Measurements from ENCODE around the gene RBMS2.

RBMS2 gene

GRCh38 chr12:56589783-56590182 is 68.2 kb downstream of the RBMS2 start (continued):
- TF ChIP-seq ZNF433 (tag by site-specific recombination; IDR thresholded peaks at IDR 0.05; ENCODE audit: low read depth) (no peak), KLF7 (tag by site-specific recombination; IDR thresholded peaks at IDR 0.05; ENCODE audit: borderline replicate concordance) (no peak), ZSCAN16 (tag by site-specific recombination; IDR thresholded peaks at IDR 0.05) (no peak), ZNF248 (tag by site-specific recombination; IDR thresholded peaks at IDR 0.05) (no peak), GLI2 (tag by site-specific recombination; IDR thresholded peaks at IDR 0.05; ENCODE audit: borderline replicate concordance, low read depth) (no peak)

- Histone ChIP-seq H3K9me3 (ENCODE audit: control insufficient read depth, insufficient read depth, low read depth, low read length) (no peaks in the 10 kb centered on the region), H3K27ac (ENCODE audit: extremely low read depth, low read depth, low read length) (no peak overlapping the region), H3K4me3 (ENCODE audit: low read depth, low read length) (no peak overlapping the region), H3K36me3 (ENCODE audit: control insufficient read depth in 2 of 2, insufficient read depth in 1 of 2, low read length in 2 of 2) (peaks cover 0 to 35% of the 10 kb centered on the region in 2 experiments; a peak in 2 of 3 replicates), H3K4me1 (ENCODE audit: control insufficient read depth, insufficient read depth, low read length) (no peaks in the 10 kb centered on the region; the same call in 1 of the 2 replicates)
- ChIA-PET POLR2A (no interaction called here), CTCF (interaction anchor here (0.6 to 12.5 kb wide), 15 partner anchors 9 to 126 kb away, joined by 3 to 139 read pairs (median 3); no protein-coding TSS in a partner anchor)
- no peak for TF ChIP-seq ZBTB1 (tag by site-specific recombination; IDR thresholded peaks at IDR 0.05)
- no peak for TF ChIP-seq ZNF544 (tag by site-specific recombination; IDR thresholded peaks at IDR 0.05)
- TF ChIP-seq ZNF621 (tag by site-specific recombination; IDR thresholded peaks at IDR 0.05): no peak
- TF ChIP-seq ZFP37 (tag by site-specific recombination; IDR thresholded peaks at IDR 0.05): no peak
- TF ChIP-seq ZNF660 (tag by site-specific recombination; IDR thresholded peaks at IDR 0.05): peak; percentile 83
- TF ChIP-seq ZNF610 (tag by site-specific recombination; IDR thresholded peaks at IDR 0.05; ENCODE audit: borderline replicate concordance): no peak
- no peak for TF ChIP-seq ZNF791 (tag by site-specific recombination; IDR thresholded peaks at IDR 0.05)
- peak; percentile 96 for TF ChIP-seq GLIS1 (tag by site-specific recombination; IDR thresholded peaks at IDR 0.05)
- no peak for TF ChIP-seq ZNF510 (tag by site-specific recombination; IDR thresholded peaks at IDR 0.05; ENCODE audit: insufficient replicate concordance)
- TF ChIP-seq ZNF785 (tag by site-specific recombination; IDR thresholded peaks at IDR 0.05): no peak
- TF ChIP-seq ZNF558 (tag by site-specific recombination; IDR thresholded peaks at IDR 0.05): no peak
- no peak for TF ChIP-seq ZNF677 (tag by site-specific recombination; IDR thresholded peaks at IDR 0.05)
- TF ChIP-seq ZNF548 (tag by site-specific recombination; IDR thresholded peaks at IDR 0.05): no peak
- TF ChIP-seq ZNF658 (tag by site-specific recombination; IDR thresholded peaks at IDR 0.05): no peak
- TF ChIP-seq ZNF404 (tag by site-specific recombination; IDR thresholded peaks at IDR 0.05): no peak
- TF ChIP-seq ZNF76 (tag by site-specific recombination; IDR thresholded peaks at IDR 0.05; ENCODE audit: borderline replicate concordance, low read depth): no peak
- no peak for TF ChIP-seq ZNF302 (tag by site-specific recombination; IDR thresholded peaks at IDR 0.05; ENCODE audit: low read depth)
- no peak for TF ChIP-seq ZNF645 (tag by site-specific recombination; IDR thresholded peaks at IDR 0.05)
- TF ChIP-seq CTCF (tag by site-specific recombination; IDR thresholded peaks at IDR 0.05): 0 out of 2 replicates have a peak, but pooled peaks have one; percentile 14
- TF ChIP-seq TSHZ1 (tag by site-specific recombination; IDR thresholded peaks at IDR 0.05; ENCODE audit: borderline replicate concordance): no peak
- TF ChIP-seq ELK4 (IDR thresholded peaks at IDR 0.05; ENCODE audit: borderline replicate concordance, low read depth, low read length): no peak
- TF ChIP-seq ZNF654 (tag by site-specific recombination; IDR thresholded peaks at IDR 0.05; ENCODE audit: low read depth): peak; percentile 44
- no peak for TF ChIP-seq ZXDB (tag by site-specific recombination; IDR thresholded peaks at IDR 0.05)
Measured at GRCh38 chr12:56590237-56590830, 68.7 kb downstream of the RBMS2 start.

All from HEK293 (cell line).